ENCODE measurements around the gene TUBGCP2.

- TF ChIP-seq POLR2A (IDR thresholded peaks at IDR 0.05) (no peak), CTCF (IDR thresholded peaks at IDR 0.05 in 4 of 5, conservative IDR thresholded peaks at IDR 0.05 in 1 of 5) (no peak)
Measured at GRCh38 chr10:133272301-133272963, 36.2 kb downstream of the TUBGCP2 start.

Measured in gastrocnemius medialis (tissue), 4 donors.